A673 (cell line): Measurements from ENCODE around the gene VSTM4.

ENCODE experiments used
- EZH2 ChIP-seq: fragments of 200-600 bp; sonication (generic); IDR thresholded peaks from 2 replicates; pipeline ENCODE4 v1.6.1; 2017; ENCODE audit warnings: borderline replicate concordance, low read depth, mild to moderate bottlenecking, mixed read lengths, antibody characterized with exemption, low read length; ENCODE audit not compliant: poor library complexity, severe bottlenecking
- TF ChIP-seq, protein P1 (sequence below): fragments of 300-800, 200-600 bp; sonication (generic); conservative IDR thresholded peaks from 2 replicates; pipeline ENCODE4 v1.5.1; 2017; ENCODE audit warnings: low read depth, mild to moderate bottlenecking, antibody characterized with exemption, low read length, moderate library complexity, mixed read lengths

DNA sequence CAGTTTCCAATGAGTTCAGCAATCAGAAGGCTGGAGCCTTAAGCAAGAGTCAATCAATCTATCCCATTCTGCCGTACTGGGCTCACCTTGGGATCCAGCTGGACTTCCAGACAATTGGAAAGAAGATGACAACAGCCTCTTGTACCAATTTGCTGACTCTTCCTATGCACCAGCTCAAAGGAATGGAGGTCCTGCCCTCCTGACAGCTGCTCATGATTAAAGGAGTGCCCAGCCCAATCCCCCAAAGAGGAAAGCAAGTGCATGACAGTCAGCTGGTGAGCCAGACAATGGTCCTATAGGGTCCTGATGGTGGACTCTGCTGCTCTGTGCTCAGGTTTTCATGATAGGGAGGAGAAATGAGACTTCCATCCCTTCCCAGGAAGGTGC lies 25.1 kb downstream of the VSTM4 start:
- no peak for TF ChIP-seq EZH2
- TF ChIP-seq, protein P1, sequence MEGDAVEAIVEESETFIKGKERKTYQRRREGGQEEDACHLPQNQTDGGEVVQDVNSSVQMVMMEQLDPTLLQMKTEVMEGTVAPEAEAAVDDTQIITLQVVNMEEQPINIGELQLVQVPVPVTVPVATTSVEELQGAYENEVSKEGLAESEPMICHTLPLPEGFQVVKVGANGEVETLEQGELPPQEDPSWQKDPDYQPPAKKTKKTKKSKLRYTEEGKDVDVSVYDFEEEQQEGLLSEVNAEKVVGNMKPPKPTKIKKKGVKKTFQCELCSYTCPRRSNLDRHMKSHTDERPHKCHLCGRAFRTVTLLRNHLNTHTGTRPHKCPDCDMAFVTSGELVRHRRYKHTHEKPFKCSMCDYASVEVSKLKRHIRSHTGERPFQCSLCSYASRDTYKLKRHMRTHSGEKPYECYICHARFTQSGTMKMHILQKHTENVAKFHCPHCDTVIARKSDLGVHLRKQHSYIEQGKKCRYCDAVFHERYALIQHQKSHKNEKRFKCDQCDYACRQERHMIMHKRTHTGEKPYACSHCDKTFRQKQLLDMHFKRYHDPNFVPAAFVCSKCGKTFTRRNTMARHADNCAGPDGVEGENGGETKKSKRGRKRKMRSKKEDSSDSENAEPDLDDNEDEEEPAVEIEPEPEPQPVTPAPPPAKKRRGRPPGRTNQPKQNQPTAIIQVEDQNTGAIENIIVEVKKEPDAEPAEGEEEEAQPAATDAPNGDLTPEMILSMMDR: no peak
